HG02840 (cell line): ENCODE results near the gene NEMF.
"Not testable (repeated sequence)": the region's sequence is repeated elsewhere in the genome, so short reads cannot be mapped to it uniquely, and the experiment has no call there.

Source experiments
- ATAC-seq: cut with Tn5 transposase; IDR thresholded peaks from one replicate; pipeline ENCODE4 v1.9.1; 2021; ENCODE audit warnings: mild to moderate bottlenecking, moderate library complexity, moderate number of reproducible peaks; ENCODE audit not compliant: unreplicated experiment, low FRiP score

Gene NEMF

GRCh38 chr14:49761839-49762551 is 90.6 kb downstream of the NEMF start:
- no peak for ATAC-seq

GRCh38 chr14:49755378-49755777 is 97.2 kb downstream of the NEMF start:
- no peak for ATAC-seq

- ATAC-seq = no peak
Measured at GRCh38 chr14:49754570-49755097, 98.0 kb downstream of the NEMF start.

- ATAC-seq = not testable (repeated sequence)
Measured at GRCh38 chr14:49746476-49746875, 106.1 kb downstream of the NEMF start.

- no peak for ATAC-seq
Measured at GRCh38 chr14:49745191-49745590, 107.4 kb downstream of the NEMF start.

- ATAC-seq = not testable (repeated sequence)
Measured at GRCh38 chr14:49735669-49736068, 116.9 kb downstream of the NEMF start.

GRCh38 chr14:49733836-49734235 is 118.8 kb downstream of the NEMF start:
- no peak for ATAC-seq

- ATAC-seq = no peak
Measured at GRCh38 chr14:49732896-49733295, 119.7 kb downstream of the NEMF start.
